ENCODE results near the gene LRRC37A.
"Not testable (repeated sequence)": the region's sequence is repeated elsewhere in the genome, so short reads cannot be mapped to it uniquely, and the experiment has no call there.

The LRRC37A gene

GRCh38 chr17:46294831-46295230, at the start of gene LRRC37A:
LRRC37A (plus strand) TSS chr17:46295131; CDS start chr17:46295134, 3 bp downstream.
- not testable (repeated sequence) for DNase-seq (ENCODE audit: low spot score)

- DNase-seq (ENCODE audit: low spot score) = not testable (repeated sequence)
These were observed 45.8 kb upstream of the LRRC37A start for GRCh38 chr17:46249153-46249552.

- not testable (repeated sequence) for DNase-seq (ENCODE audit: low spot score)
These were observed 42.1 kb upstream of the LRRC37A start for GRCh38 chr17:46252804-46253203.

GRCh38 chr17:46253722-46254121, 41.2 kb upstream of the LRRC37A start:
- peak; percentile 80 for DNase-seq (ENCODE audit: low spot score)

GRCh38 chr17:46254215-46254614, 40.7 kb upstream of the LRRC37A start:
- not testable (repeated sequence) for DNase-seq (ENCODE audit: low spot score)

GRCh38 chr17:46256369-46256768, 38.6 kb upstream of the LRRC37A start:
- DNase-seq (ENCODE audit: low spot score) = not testable (repeated sequence)

GRCh38 chr17:46259845-46260661, 34.9 kb upstream of the LRRC37A start:
- not testable (repeated sequence) for DNase-seq (ENCODE audit: low spot score)

GRCh38 chr17:46262271-46262670, 32.7 kb upstream of the LRRC37A start:
- DNase-seq (ENCODE audit: low spot score) = no peak

- DNase-seq (ENCODE audit: low spot score) = no peak
These were observed 30.3 kb upstream of the LRRC37A start for GRCh38 chr17:46264456-46265198.

- not testable (repeated sequence) for DNase-seq (ENCODE audit: low spot score)
These were observed 28.8 kb upstream of the LRRC37A start for GRCh38 chr17:46266063-46266655.

- DNase-seq (ENCODE audit: low spot score) = peak; percentile 58
These were observed 28.0 kb upstream of the LRRC37A start for GRCh38 chr17:46266656-46267544.

- DNase-seq (ENCODE audit: low spot score) = no peak
These were observed 24.9 kb upstream of the LRRC37A start for GRCh38 chr17:46270032-46270431.

GRCh38 chr17:46273541-46274236, 21.2 kb upstream of the LRRC37A start:
- no peak for DNase-seq (ENCODE audit: low spot score)

- DNase-seq (ENCODE audit: low spot score) = no peak
These were observed 20.7 kb upstream of the LRRC37A start for GRCh38 chr17:46274238-46274637.

GRCh38 chr17:46276728-46277479, 18.0 kb upstream of the LRRC37A start:
- DNase-seq (ENCODE audit: low spot score) = peak; percentile 5

- not testable (repeated sequence) for DNase-seq (ENCODE audit: low spot score)
These were observed 13.6 kb upstream of the LRRC37A start for GRCh38 chr17:46281336-46281735.

GRCh38 chr17:46282635-46283034, 12.3 kb upstream of the LRRC37A start:
- not testable (repeated sequence) for DNase-seq (ENCODE audit: low spot score)

- not testable (repeated sequence) for DNase-seq (ENCODE audit: low spot score)
These were observed 10.5 kb upstream of the LRRC37A start for GRCh38 chr17:46284467-46284866.

GRCh38 chr17:46285500-46285899, 9.4 kb upstream of the LRRC37A start:
- not testable (repeated sequence) for DNase-seq (ENCODE audit: low spot score)

GRCh38 chr17:46286764-46287221, 8.1 kb upstream of the LRRC37A start:
- DNase-seq (ENCODE audit: low spot score) = peak; percentile 85
